SU-DHL-6 (cell line): ENCODE measurements around the gene CLTA.

ENCODE experiments used
- H2AFZ ChIP-seq: fragments of 200-600 bp; sonication (generic); 2 replicates; pipeline ENCODE4 v1.6.1; 2014; ENCODE audit warnings: low read depth, mild to moderate bottlenecking, moderate library complexity, mixed read lengths, antibody characterized with exemption, low read length; ENCODE audit not compliant: severe bottlenecking
- H3F3A ChIP-seq: fragments of 200-600 bp; shearing (Covaris generic); 2 replicates; pipeline ENCODE4 v1.6.0; 2016; ENCODE audit warnings: antibody characterized with exemption, mild to moderate bottlenecking; ENCODE audit not compliant: insufficient read depth
- H3K27ac ChIP-seq: fragments of 200-600 bp; sonication (generic); 2 replicates; pipeline ENCODE4 v1.5.1; 2016; ENCODE audit warnings: low read depth, mild to moderate bottlenecking, low read length, moderate library complexity, mixed read lengths
- H3K27me3 ChIP-seq: fragments of 200-600 bp; sonication (generic), shearing (Covaris generic); 2 replicates; pipeline ENCODE4 v1.6.0; 2014; ENCODE audit warnings: mild to moderate bottlenecking, low read length
- H3K36me3 ChIP-seq: fragments of 200-600 bp; sonication (generic); 2 replicates; pipeline ENCODE4 v1.6.1; 2014; ENCODE audit warnings: mild to moderate bottlenecking, low read length, mixed read lengths
- H3K4me2 ChIP-seq: fragments of 300-600, 200-600 bp; shearing (Covaris generic), sonication (generic); 2 replicates; pipeline ENCODE4 v1.6.0; 2014; ENCODE audit warnings: low read length, low read depth, mild to moderate bottlenecking; ENCODE audit not compliant: poor library complexity, severe bottlenecking
- H3K4me3 ChIP-seq: fragments of 200-600 bp; sonication (generic); 2 replicates; pipeline ENCODE4 v1.5.1; 2014; ENCODE audit warnings: antibody characterized with exemption, low read length, mild to moderate bottlenecking, mixed read lengths; ENCODE audit not compliant: insufficient read depth, poor library complexity, severe bottlenecking
- H3K79me2 ChIP-seq: fragments of 200-600 bp; sonication (generic); 2 replicates; pipeline ENCODE4 v1.6.1; 2014; ENCODE audit warnings: mild to moderate bottlenecking, low read length, moderate library complexity; ENCODE audit not compliant: insufficient read depth
- H3K9ac ChIP-seq: fragments of 200-600 bp; sonication (generic); 2 replicates; pipeline ENCODE4 v1.7.0; 2014; ENCODE audit warnings: mild to moderate bottlenecking, low read length
- H3K9me2 ChIP-seq: fragments of 200-600 bp; sonication (generic); replicated peaks from 2 replicates; pipeline ENCODE4 v1.6.1; 2014; ENCODE audit warnings: low read length; ENCODE audit not compliant: insufficient read depth
- H3K9me3 ChIP-seq: fragments of 200-600 bp; sonication (generic); 2 replicates; pipeline ENCODE4 v1.6.1; 2014; ENCODE audit warnings: low read length, mixed read lengths; ENCODE audit not compliant: insufficient read depth
- H4K20me1 ChIP-seq: fragments of 200-600 bp; sonication (generic); 2 replicates; pipeline ENCODE4 v1.6.1; 2014; ENCODE audit warnings: low read depth, mild to moderate bottlenecking, antibody characterized with exemption, low read length, moderate library complexity, mixed read lengths
- EZH2phosphoT487 ChIP-seq: fragments of 200-600 bp; sonication (generic), shearing (Covaris generic); conservative IDR thresholded peaks from 2 replicates; pipeline ENCODE4 v1.6.1; 2018; ENCODE audit warnings: mild to moderate bottlenecking, antibody characterized with exemption, low read length, moderate library complexity, mixed read lengths
- TF ChIP-seq, protein P1 (sequence below): fragments of 200-600 bp; sonication (generic); IDR thresholded peaks from one replicate; pipeline ENCODE4 v1.5.1; 2017; ENCODE audit warnings: antibody characterized with exemption, mild to moderate bottlenecking, low read length, moderate library complexity; ENCODE audit not compliant: insufficient read depth, poor library complexity, severe bottlenecking

Gene CLTA

DNA sequence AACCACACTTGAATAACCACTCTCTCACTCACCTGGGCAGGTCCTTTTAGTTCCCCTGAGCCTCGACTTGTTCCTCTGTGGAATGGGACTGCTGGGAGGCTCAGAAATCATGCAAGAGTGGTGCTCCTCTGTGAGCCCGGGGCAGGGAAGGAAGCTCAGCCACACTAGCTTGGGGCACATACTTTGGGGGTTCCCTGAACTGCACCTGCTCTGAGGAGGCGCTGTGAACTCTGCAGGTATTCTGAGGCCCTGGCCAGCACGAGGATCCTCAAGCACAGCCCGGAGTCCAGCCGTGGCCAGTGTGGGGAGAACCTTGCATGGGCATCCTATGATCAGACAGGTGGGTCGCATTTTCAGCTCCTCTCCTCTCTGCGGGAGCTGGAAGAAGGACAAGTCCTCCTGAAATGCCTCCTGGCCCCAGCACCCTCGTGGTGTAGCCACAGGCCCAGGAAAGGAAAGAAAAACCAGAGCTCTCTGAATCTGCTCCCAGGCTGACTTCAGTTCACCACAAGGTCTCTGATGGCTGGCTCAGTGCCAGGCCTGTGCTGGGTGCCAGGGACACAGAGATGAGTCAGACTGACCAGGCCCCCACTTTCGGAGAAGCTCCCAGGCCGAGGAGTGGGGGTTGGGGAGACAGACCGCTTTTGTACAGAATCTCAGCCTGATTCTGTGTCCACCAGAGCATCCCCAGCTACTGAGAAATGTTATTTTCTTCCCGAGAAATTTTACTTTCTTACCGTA lies 42.2 kb upstream of the CLTA start:
- Histone ChIP-seq H3K36me3 (no peaks in the 10 kb centered on the region), H3K27me3 (no peaks in the 10 kb centered on the region), H3K4me2 (no peak overlapping the region), H3K9ac (no peak overlapping the region), H3K4me3 (no peak overlapping the region), H3K79me2 (no peaks in the 10 kb centered on the region), H3K9me2 (no peaks in the 10 kb centered on the region), H4K20me1 (no peaks in the 10 kb centered on the region), H3F3A (no peaks in the 10 kb centered on the region), H3K27ac (no peak overlapping the region), H3K9me3 (no peaks in the 10 kb centered on the region), H2AFZ (no peak overlapping the region)
- TF ChIP-seq, protein P1, sequence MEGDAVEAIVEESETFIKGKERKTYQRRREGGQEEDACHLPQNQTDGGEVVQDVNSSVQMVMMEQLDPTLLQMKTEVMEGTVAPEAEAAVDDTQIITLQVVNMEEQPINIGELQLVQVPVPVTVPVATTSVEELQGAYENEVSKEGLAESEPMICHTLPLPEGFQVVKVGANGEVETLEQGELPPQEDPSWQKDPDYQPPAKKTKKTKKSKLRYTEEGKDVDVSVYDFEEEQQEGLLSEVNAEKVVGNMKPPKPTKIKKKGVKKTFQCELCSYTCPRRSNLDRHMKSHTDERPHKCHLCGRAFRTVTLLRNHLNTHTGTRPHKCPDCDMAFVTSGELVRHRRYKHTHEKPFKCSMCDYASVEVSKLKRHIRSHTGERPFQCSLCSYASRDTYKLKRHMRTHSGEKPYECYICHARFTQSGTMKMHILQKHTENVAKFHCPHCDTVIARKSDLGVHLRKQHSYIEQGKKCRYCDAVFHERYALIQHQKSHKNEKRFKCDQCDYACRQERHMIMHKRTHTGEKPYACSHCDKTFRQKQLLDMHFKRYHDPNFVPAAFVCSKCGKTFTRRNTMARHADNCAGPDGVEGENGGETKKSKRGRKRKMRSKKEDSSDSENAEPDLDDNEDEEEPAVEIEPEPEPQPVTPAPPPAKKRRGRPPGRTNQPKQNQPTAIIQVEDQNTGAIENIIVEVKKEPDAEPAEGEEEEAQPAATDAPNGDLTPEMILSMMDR, result no peak
- TF ChIP-seq EZH2phosphoT487, result no peak

DNA sequence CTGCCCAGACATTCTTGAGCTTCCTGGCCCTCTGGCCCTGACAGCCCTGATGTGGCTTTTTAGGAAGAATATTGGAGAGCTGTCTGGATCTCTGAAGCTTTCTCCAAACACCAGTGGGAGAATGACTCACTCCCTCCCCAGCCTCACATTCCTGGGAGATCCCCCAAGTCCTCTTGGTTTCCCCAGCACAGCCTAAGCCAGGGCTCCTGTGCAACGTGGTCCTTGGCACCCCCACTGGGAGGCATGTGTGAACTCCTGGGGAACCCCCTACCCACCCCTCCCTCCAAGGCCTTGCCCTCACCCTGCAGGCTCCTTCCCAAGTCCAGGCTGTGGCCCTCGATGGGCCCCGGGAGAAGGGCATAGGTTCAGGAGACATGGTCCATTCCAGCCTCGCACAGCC lies 41.5 kb upstream of the CLTA start:
- Histone ChIP-seq H3K36me3 (no peaks in the 10 kb centered on the region), H3K27me3 (no peaks in the 10 kb centered on the region), H4K20me1 (no peaks in the 10 kb centered on the region), H3K4me3 (no peak overlapping the region), H3K9me3 (no peaks in the 10 kb centered on the region), H3K27ac (no peak overlapping the region), H3F3A (no peaks in the 10 kb centered on the region), H3K4me2 (no peak overlapping the region), H3K9me2 (no peaks in the 10 kb centered on the region), H3K9ac (no peak overlapping the region), H2AFZ (no peak overlapping the region), H3K79me2 (no peaks in the 10 kb centered on the region)
- no peak for TF ChIP-seq EZH2phosphoT487

DNA sequence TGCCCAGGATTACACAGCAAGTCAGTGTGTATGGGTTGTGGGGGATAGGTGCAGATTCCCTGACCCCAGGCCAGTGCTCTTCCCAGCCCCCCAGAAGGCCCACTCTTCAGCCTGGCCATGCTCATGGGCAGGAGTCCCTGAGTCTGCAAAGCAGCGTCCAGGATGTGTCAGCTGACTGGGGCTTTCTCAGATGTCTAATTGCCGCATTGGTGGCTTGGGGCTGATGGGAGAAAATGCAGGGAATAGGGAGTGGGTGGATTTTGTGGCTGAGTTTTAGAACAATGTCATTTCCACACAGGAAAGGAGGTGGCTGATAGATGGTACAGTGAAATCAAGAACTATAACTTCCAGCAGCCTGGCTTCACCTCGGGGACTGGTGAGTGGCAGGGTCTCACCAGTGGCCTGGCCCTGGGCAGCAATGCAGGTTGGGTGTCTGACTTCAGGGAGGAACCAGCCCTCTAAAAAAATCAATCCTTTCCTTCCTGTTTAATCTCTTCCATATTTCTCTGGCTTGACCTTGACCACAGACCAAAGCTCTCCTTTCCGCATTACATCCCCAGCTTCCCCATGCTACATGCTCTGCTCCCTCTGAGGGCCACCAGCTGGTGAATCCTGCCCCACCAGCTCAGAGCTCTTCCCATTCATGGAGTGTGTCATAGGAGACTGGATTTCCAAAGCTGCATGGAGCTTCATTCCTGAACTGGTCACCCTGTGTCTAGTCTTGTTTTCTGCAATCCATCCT lies 40.0 kb upstream of the CLTA start:
- Histone ChIP-seq H2AFZ (no peak overlapping the region), H3K79me2 (no peaks in the 10 kb centered on the region), H3K4me3 (no peak overlapping the region), H4K20me1 (no peaks in the 10 kb centered on the region), H3K27ac (no peak overlapping the region), H3K36me3 (no peaks in the 10 kb centered on the region), H3K9ac (no peak overlapping the region), H3K9me3 (no peaks in the 10 kb centered on the region), H3K9me2 (no peaks in the 10 kb centered on the region), H3K27me3 (no peaks in the 10 kb centered on the region), H3K4me2 (no peak overlapping the region), H3F3A (no peaks in the 10 kb centered on the region)
- TF ChIP-seq, protein P1, result no peak
- TF ChIP-seq EZH2phosphoT487, result no peak
